Stimulated activated CD8-positive, alpha-beta memory T cell treated with anti-CD3 and anti-CD28 coated beads, Interleukin-4, amount 100 ng/mL, for 48 hours (primary cell): ENCODE data around the gene HES3.

Experiments used
- DNase-seq: peaks from one replicate; pipeline ENCODE4 v3.0.0-alpha.2; 2020

Gene HES3

GRCh38 chr1:6263716-6264115, 19.7 kb downstream of the HES3 start:
- DNase-seq = no peak

GRCh38 chr1:6265151-6265550, 21.2 kb downstream of the HES3 start:
- DNase-seq = no peak

GRCh38 chr1:6266641-6267040, 22.7 kb downstream of the HES3 start:
- no peak for DNase-seq

- no peak for DNase-seq
These were observed 23.8 kb downstream of the HES3 start for GRCh38 chr1:6267686-6268322.

- DNase-seq = no peak
These were observed 24.4 kb downstream of the HES3 start for GRCh38 chr1:6268415-6268814.

GRCh38 chr1:6269296-6269695, 25.3 kb downstream of the HES3 start:
- no peak for DNase-seq

- no peak for DNase-seq
These were observed 25.9 kb downstream of the HES3 start for GRCh38 chr1:6269720-6270400.

GRCh38 chr1:6270401-6270800, 26.4 kb downstream of the HES3 start:
- DNase-seq = no peak

GRCh38 chr1:6271006-6271405, 27.0 kb downstream of the HES3 start:
- no peak for DNase-seq

GRCh38 chr1:6271554-6271953, 27.6 kb downstream of the HES3 start:
- DNase-seq = no peak

- DNase-seq = no peak
These were observed 28.5 kb downstream of the HES3 start for GRCh38 chr1:6272452-6272851.

GRCh38 chr1:6272868-6273267, 28.9 kb downstream of the HES3 start:
- DNase-seq = no peak

- DNase-seq = no peak
These were observed 29.5 kb downstream of the HES3 start for GRCh38 chr1:6273380-6273891.

GRCh38 chr1:6274102-6274501, 30.1 kb downstream of the HES3 start:
- DNase-seq = no peak

GRCh38 chr1:6274622-6275139, 30.7 kb downstream of the HES3 start:
- no peak for DNase-seq

- no peak for DNase-seq
These were observed 32.1 kb downstream of the HES3 start for GRCh38 chr1:6275826-6276782.

GRCh38 chr1:6276811-6277555, 33.0 kb downstream of the HES3 start:
- DNase-seq = no peak

- DNase-seq = no peak
These were observed 34.3 kb downstream of the HES3 start for GRCh38 chr1:6278263-6278662.

GRCh38 chr1:6279066-6279465, 35.1 kb downstream of the HES3 start:
- no peak for DNase-seq

GRCh38 chr1:6279613-6280383, 35.8 kb downstream of the HES3 start:
- no peak for DNase-seq

- no peak for DNase-seq
These were observed 36.9 kb downstream of the HES3 start for GRCh38 chr1:6280761-6281451.
